ENCODE results near the gene SHROOM3. TPM values are rescaled to one million over a fixed set of nuclear protein-coding genes. Genes with fewer than 3 reads are reported as not detected.

Gene SHROOM3
- polyA plus RNA-seq (2011; rRNA removed) (5.1 and 6.7 TPM in 2 replicates), polyA plus RNA-seq (2017; fragmentation: RNase III; extraction: RNeasy Plus Mini Kit Qiagen cat#74134 plus additional on column Dnase treatment) (2.7 to 3.2 TPM (median 2.8 TPM) in 3 replicates), polyA minus RNA-seq (2011; rRNA and poly(A)+ RNA removed) (24.0 and 35.0 TPM in 2 replicates)
- 2.6 and 3.6 TPM in 2 replicates for polyA plus RNA-seq (2012; cell fraction: cytosol; rRNA removed)
- polyA plus RNA-seq (2012; cell fraction: nucleus; rRNA removed), result 3.4 and 3.9 TPM in 2 replicates

DNA sequence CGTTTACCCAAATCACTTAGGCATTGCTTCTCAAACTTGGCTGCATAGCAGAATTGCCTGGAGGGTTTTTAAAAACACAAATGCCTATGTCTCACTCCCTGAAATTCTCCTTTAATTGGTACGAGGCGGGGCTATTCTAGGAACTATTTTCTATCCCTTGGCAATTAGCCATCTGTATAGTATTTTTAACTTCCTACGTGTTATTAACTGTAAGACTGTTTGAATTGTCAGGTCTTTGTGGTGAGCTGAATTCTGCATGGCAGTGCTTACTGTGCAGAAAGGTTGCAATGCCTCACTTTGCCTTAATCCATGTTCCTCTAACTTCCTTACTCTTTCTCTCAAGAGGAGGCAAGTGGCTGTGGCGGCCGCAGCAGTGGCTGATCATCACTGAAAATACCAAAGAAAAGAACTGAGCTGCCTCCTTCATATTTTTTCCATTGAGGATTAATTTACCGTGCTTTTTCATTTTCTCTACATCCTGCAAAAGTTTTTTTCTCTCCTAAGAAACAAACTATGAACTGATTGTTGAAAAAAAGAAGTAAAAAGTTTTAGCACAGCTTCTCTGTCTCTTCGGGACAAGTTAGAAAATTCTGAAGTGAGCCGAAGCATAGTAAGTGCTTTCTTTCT is at the start of gene SHROOM3:
Gene SHROOM3 (plus strand): TSS at position 329 of the 627 bp plus-strand sequence. CDS start 824 bp downstream, outside the sequence.
- H3K27ac ChIP-seq, result no peak within 1 kb of the TSS
- ATAC-seq, result no peak
- TF ChIP-seq JUN (IDR thresholded peaks at IDR 0.05) (no peak), RFX5 (IDR thresholded peaks at IDR 0.05) (no peak), NPAS2 (CRISPR knock-in tag; IDR thresholded peaks at IDR 0.05; ENCODE audit: borderline replicate concordance) (no peak), HOXB13 (CRISPR knock-in tag; IDR thresholded peaks at IDR 0.05; ENCODE audit: low read depth) (no peak), MAZ (IDR thresholded peaks at IDR 0.05; ENCODE audit: borderline replicate concordance, low read depth, low read length) (no peak), MYC (IDR thresholded peaks at IDR 0.05; ENCODE audit: borderline replicate concordance, low read length) (no peak), TFCP2L1 (CRISPR knock-in tag; IDR thresholded peaks at IDR 0.05) (no peak), NFE2L2 (conservative IDR thresholded peaks at IDR 0.05; ENCODE audit: low read length) (no peak), HOXB5 (CRISPR knock-in tag; IDR thresholded peaks at IDR 0.05) (no peak), FOSL2 (IDR thresholded peaks at IDR 0.05) (no peak), FOSL2 (CRISPR knock-in tag; IDR thresholded peaks at IDR 0.05) (no peak), POLR2AphosphoS2 (conservative IDR thresholded peaks at IDR 0.05; ENCODE audit: low read length) (no peak), CHD4 (IDR thresholded peaks at IDR 0.05; ENCODE audit: borderline replicate concordance) (no peak), HEYL (CRISPR knock-in tag; IDR thresholded peaks at IDR 0.05) (no peak)
- TF ChIP-seq, protein P1, sequence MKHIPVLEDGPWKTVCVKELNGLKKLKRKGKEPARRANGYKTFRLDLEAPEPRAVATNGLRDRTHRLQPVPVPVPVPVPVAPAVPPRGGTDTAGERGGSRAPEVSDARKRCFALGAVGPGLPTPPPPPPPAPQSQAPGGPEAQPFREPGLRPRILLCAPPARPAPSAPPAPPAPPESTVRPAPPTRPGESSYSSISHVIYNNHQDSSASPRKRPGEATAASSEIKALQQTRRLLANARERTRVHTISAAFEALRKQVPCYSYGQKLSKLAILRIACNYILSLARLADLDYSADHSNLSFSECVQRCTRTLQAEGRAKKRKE (CRISPR knock-in tag; IDR thresholded peaks at IDR 0.05; ENCODE audit: low read depth), result no peak
- TF ChIP-seq, protein P2, sequence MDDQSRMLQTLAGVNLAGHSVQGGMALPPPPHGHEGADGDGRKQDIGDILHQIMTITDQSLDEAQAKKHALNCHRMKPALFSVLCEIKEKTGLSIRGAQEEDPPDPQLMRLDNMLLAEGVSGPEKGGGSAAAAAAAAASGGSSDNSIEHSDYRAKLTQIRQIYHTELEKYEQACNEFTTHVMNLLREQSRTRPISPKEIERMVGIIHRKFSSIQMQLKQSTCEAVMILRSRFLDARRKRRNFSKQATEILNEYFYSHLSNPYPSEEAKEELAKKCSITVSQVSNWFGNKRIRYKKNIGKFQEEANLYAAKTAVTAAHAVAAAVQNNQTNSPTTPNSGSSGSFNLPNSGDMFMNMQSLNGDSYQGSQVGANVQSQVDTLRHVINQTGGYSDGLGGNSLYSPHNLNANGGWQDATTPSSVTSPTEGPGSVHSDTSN (IDR thresholded peaks at IDR 0.05), result no peak
- ChIA-PET POLR2A (no interaction called here), CTCF (interaction anchor here (0.6 to 2.0 kb wide), 2 partner anchors 70 to 687 kb away, joined by 3 to 10 read pairs; no protein-coding TSS in a partner anchor)
- no peaks in the 10 kb centered on the region for H3K9me3 ChIP-seq
- H3K4me2 ChIP-seq, result no peak within 1 kb of the TSS
- no peak for FAIRE-seq
- 45% methylated on average over 9 of the region's 9 CpGs for WGBS (ENCODE audit: missing lambda C conversion rate)
- H3K4me1 ChIP-seq, result no peaks in the 10 kb centered on the region
- DNase-seq (ENCODE audit: low read depth in 1 of 2, low spot score in 1 of 2), result no peak
- no peak within 1 kb of the TSS for H3K4me3 ChIP-seq

DNA sequence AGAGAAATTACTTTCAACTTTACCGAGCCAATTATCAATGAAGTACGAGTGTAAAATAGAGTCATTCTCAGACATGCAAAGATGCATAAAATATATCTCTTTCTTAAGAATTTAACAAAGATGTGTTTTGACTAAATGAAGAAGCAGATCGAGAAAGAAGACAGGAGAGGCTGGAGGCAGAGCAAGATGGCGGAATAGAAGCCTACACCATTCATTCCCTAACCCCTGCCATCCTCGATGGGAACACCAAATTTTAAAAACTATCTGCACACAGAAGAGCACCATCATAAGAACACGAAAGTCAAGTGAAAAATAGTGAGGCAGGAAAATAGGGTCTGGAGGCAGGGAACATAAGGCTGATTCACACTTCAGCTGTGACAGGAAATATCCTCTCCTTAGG is 49.1 kb upstream of the SHROOM3 start:
- H3K4me2 ChIP-seq, result no peak overlapping the region
- FAIRE-seq (no peak), DNase-seq (ENCODE audit: low read depth in 1 of 2, low spot score in 1 of 2) (no peak), ATAC-seq (no peak)
- no peak overlapping the region for H3K4me3 ChIP-seq
- CTCF ChIA-PET, result no interaction called here
- WGBS (ENCODE audit: missing lambda C conversion rate), result 66% methylated on average over 6 of the region's 6 CpGs
- no peaks in the 10 kb centered on the region for H3K9me3 ChIP-seq
- POLR2A ChIA-PET, result no interaction called here
- no peak overlapping the region for H3K27ac ChIP-seq
- H3K4me1 ChIP-seq, result no peaks in the 10 kb centered on the region
- TF ChIP-seq, protein P3, sequence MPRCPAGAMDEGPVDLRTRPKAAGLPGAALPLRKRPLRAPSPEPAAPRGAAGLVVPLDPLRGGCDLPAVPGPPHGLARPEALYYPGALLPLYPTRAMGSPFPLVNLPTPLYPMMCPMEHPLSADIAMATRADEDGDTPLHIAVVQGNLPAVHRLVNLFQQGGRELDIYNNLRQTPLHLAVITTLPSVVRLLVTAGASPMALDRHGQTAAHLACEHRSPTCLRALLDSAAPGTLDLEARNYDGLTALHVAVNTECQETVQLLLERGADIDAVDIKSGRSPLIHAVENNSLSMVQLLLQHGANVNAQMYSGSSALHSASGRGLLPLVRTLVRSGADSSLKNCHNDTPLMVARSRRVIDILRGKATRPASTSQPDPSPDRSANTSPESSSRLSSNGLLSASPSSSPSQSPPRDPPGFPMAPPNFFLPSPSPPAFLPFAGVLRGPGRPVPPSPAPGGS (IDR thresholded peaks at IDR 0.05), result no peak
- no peak for TF ChIP-seq SMC3 (IDR thresholded peaks at IDR 0.05)
- TF ChIP-seq, protein P2 (IDR thresholded peaks at IDR 0.05), result no peak
- TF ChIP-seq ZNF302 (CRISPR knock-in tag; IDR thresholded peaks at IDR 0.05), result no peak
- TF ChIP-seq, protein P4, sequence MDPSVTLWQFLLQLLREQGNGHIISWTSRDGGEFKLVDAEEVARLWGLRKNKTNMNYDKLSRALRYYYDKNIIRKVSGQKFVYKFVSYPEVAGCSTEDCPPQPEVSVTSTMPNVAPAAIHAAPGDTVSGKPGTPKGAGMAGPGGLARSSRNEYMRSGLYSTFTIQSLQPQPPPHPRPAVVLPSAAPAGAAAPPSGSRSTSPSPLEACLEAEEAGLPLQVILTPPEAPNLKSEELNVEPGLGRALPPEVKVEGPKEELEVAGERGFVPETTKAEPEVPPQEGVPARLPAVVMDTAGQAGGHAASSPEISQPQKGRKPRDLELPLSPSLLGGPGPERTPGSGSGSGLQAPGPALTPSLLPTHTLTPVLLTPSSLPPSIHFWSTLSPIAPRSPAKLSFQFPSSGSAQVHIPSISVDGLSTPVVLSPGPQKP (IDR thresholded peaks at IDR 0.05; ENCODE audit: low read depth, low read length), result no peak
- no peak for TF ChIP-seq CEBPB (IDR thresholded peaks at IDR 0.05)
- TF ChIP-seq FOSL2 (IDR thresholded peaks at IDR 0.05), result no peak
- TF ChIP-seq FOSL2 (CRISPR knock-in tag; IDR thresholded peaks at IDR 0.05), result no peak
- TF ChIP-seq JUN (IDR thresholded peaks at IDR 0.05), result no peak
- no peak for TF ChIP-seq ZSCAN20 (CRISPR knock-in tag; IDR thresholded peaks at IDR 0.05)
- TF ChIP-seq FOSB (CRISPR knock-in tag; IDR thresholded peaks at IDR 0.05), result no peak
- TF ChIP-seq ESRRA (IDR thresholded peaks at IDR 0.05; ENCODE audit: borderline replicate concordance, low read length), result no peak
- TF ChIP-seq EHF (CRISPR knock-in tag; IDR thresholded peaks at IDR 0.05), result no peak
- TF ChIP-seq HOXB5 (CRISPR knock-in tag; IDR thresholded peaks at IDR 0.05), result no peak
- TF ChIP-seq, protein P5, sequence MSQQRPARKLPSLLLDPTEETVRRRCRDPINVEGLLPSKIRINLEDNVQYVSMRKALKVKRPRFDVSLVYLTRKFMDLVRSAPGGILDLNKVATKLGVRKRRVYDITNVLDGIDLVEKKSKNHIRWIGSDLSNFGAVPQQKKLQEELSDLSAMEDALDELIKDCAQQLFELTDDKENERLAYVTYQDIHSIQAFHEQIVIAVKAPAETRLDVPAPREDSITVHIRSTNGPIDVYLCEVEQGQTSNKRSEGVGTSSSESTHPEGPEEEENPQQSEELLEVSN (IDR thresholded peaks at IDR 0.05; ENCODE audit: borderline replicate concordance, low read depth), result no peak
- TF ChIP-seq POLR2A (IDR thresholded peaks at IDR 0.05; ENCODE audit: low read length), result no peak
- no peak for TF ChIP-seq RAD21 (conservative IDR thresholded peaks at IDR 0.05 in 1 of 2, IDR thresholded peaks at IDR 0.05 in 1 of 2)
- TF ChIP-seq, protein P6, sequence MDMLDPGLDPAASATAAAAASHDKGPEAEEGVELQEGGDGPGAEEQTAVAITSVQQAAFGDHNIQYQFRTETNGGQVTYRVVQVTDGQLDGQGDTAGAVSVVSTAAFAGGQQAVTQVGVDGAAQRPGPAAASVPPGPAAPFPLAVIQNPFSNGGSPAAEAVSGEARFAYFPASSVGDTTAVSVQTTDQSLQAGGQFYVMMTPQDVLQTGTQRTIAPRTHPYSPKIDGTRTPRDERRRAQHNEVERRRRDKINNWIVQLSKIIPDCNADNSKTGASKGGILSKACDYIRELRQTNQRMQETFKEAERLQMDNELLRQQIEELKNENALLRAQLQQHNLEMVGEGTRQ (IDR thresholded peaks at IDR 0.05), result no peak
- TF ChIP-seq MAFK (IDR thresholded peaks at IDR 0.05; ENCODE audit: partially characterized antibody), result no peak
- no peak for TF ChIP-seq HEYL (CRISPR knock-in tag; IDR thresholded peaks at IDR 0.05)
